K562 (cell line): ENCODE data around the gene SLC7A4. TPM values are rescaled to one million over a fixed set of nuclear protein-coding genes. Genes with fewer than 3 reads are reported as not detected.
A peak's percentile ranks its signal among the peaks of the same experiment; 100 is the strongest.

Source experiments
- CBX1 ChIP-seq: sonication (generic); IDR thresholded peaks from 2 replicates; pipeline ENCODE4 v1.6.1; 2016; ENCODE audit warnings: antibody characterized with exemption, low read depth, mild to moderate bottlenecking
- CLOCK ChIP-seq: fragments of 250-450 bp; sonication (Bioruptor Pico); IDR thresholded peaks from 2 replicates; pipeline ENCODE4 v1.4.0; 2020; ENCODE audit warnings: mild to moderate bottlenecking, moderate library complexity, borderline replicate concordance
- CTCF ChIP-seq, 3 experiments: IDR thresholded peaks in 2 of 3; conservative IDR thresholded peaks in 1 of 3; 2 replicates each; pipeline ENCODE4 v1.5.1; 2011 to 2012; ENCODE audit warnings: low read length in 3 of 3, mild to moderate bottlenecking in 3 of 3, control low read depth in 2 of 3, improper control_type of control experiment in 1 of 3, inconsistent platforms in 1 of 3, low read depth in 1 of 3, mixed read lengths in 1 of 3, moderate library complexity in 1 of 3; ENCODE audit not compliant: insufficient read depth in 2 of 3
- DEAF1 ChIP-seq: fragments of 450-650 bp; formaldehyde crosslinking; IDR thresholded peaks from 2 replicates; pipeline ENCODE4 v1.4.0; 2020; ENCODE audit warnings: mild to moderate bottlenecking, moderate library complexity
- E2F1 ChIP-seq: sonication (generic); formaldehyde crosslinking; IDR thresholded peaks from 2 replicates; pipeline ENCODE4 v1.8.1; 2023; ENCODE audit warnings: mild to moderate bottlenecking, missing genetic modification reagents, moderate library complexity
- HDAC6 ChIP-seq: IDR thresholded peaks from 2 replicates; pipeline ENCODE4 v1.6.1; 2012; ENCODE audit warnings: low read depth, mild to moderate bottlenecking, control low read depth, inconsistent platforms, low read length, moderate library complexity
- LARP7 ChIP-seq: fragments of 450-650 bp; IDR thresholded peaks from 2 replicates; pipeline ENCODE4 v1.6.1; 2016
- NCOA2 ChIP-seq, 2 experiments: fragments of 450-650 bp; IDR thresholded peaks; 2 replicates each; pipeline ENCODE4 v1.6.1; 2018; ENCODE audit warnings: mild to moderate bottlenecking in 2 of 2, moderate library complexity in 1 of 2; ENCODE audit not compliant: partially characterized antibody in 2 of 2
- POLR2AphosphoS2 ChIP-seq: IDR thresholded peaks from 2 replicates; pipeline ENCODE4 v1.6.1; 2012; ENCODE audit warnings: low read length, improper control_type of control experiment
- PPARD ChIP-seq: fragments of 250-450 bp; sonication (Bioruptor Pico); IDR thresholded peaks from 2 replicates; pipeline ENCODE4 v1.8.0; 2022; ENCODE audit warnings: inconsistent platforms, mild to moderate bottlenecking, moderate library complexity
- RCOR1 ChIP-seq, 2 experiments: IDR thresholded peaks; 2 replicates each; pipeline ENCODE4 v1.6.1; 2012; ENCODE audit warnings: low read depth in 2 of 2, low read length in 2 of 2, borderline replicate concordance in 1 of 2, improper control_type of control experiment in 1 of 2
- RHOXF2B ChIP-seq: fragments of 250-450 bp; sonication (Bioruptor Pico); conservative IDR thresholded peaks from 2 replicates; pipeline ENCODE4 v1.5.1; 2021
- UBTF ChIP-seq, 2 experiments: IDR thresholded peaks; 2 replicates each; pipeline ENCODE4 v1.6.1; 2012; ENCODE audit warnings: improper control_type of control experiment in 2 of 2, low read depth in 2 of 2, low read length in 2 of 2, borderline replicate concordance in 1 of 2
- ZFP30 ChIP-seq: fragments of 250-450 bp; sonication (Bioruptor Pico); IDR thresholded peaks from 2 replicates; pipeline ENCODE4 v1.8.0; 2022; ENCODE audit warnings: moderate library complexity, mild to moderate bottlenecking, inconsistent platforms, borderline replicate concordance
- ZKSCAN3 ChIP-seq: fragments of 250-450 bp; sonication (Bioruptor Pico); IDR thresholded peaks from 2 replicates; pipeline ENCODE4 v1.4.0; 2020
- ZNF3 ChIP-seq: fragments of 250-450 bp; sonication (Bioruptor Pico); IDR thresholded peaks from 2 replicates; pipeline ENCODE4 v1.5.0; 2021; ENCODE audit warnings: mild to moderate bottlenecking, moderate library complexity
- polyA plus RNA-seq, 8 experiments: library from polyadenylated mRNA; depleted of rRNA in 4 of 8; stranded (reverse) in 5 of 8; unstranded in 3 of 8; fragments of >200 nt; fragmentation: Nextera tagmentation in 2 of 8; fragmentation: Illumina TruSeq in 1 of 8; extraction: Ambion mirVana in 2 of 8; extraction: Trizol in 1 of 8; gene quantifications; 2 replicates each; pipeline versions ENCODE4 v1.2.1 to v1.2.3, GENCODE V29; 2011 to 2014; ENCODE audit warnings: inconsistent platforms in 1 of 8, missing spikeins in 1 of 8
- total RNA-seq, 7 experiments: library from RNA; depleted of rRNA in 6 of 7; stranded (reverse); fragments of >200 nt in 6 of 7; fragmentation: Illumina TruSeq in 2 of 7; extraction: Trizol in 2 of 7; gene quantifications; 2 replicates each; pipeline versions ENCODE4 v1.2.1 to v1.2.3, GENCODE V29; 2011 to 2021; ENCODE audit warnings: low replicate concordance in 1 of 7

The SLC7A4 gene
- total and polyA plus RNA-seq, 9 of the 15 experiments (the other 6 are each of a cell fraction or from before 2014, with no cell fraction given): not detected

- TF ChIP-seq PPARD (0 out of 2 replicates have a peak, but pooled peaks have one; percentile 41), HDAC6 (no peak), CTCF (IDR thresholded peaks at IDR 0.05 in 2 of 3, conservative IDR thresholded peaks at IDR 0.05 in 1 of 3; ENCODE audit: insufficient read depth in 2 of 3, low read depth in 1 of 3, low read length in 3 of 3) (peak in 1 of 3 experiments; percentile 0; a peak in 1 of 6 replicates), DEAF1 (no peak), RCOR1 (IDR thresholded peaks at IDR 0.05; ENCODE audit: borderline replicate concordance in 1 of 2, low read depth in 2 of 2, low read length in 2 of 2) (0 out of 4 replicates have a peak, but pooled peaks of 1 of the 2 experiments have one; percentile 24), CBX1 (no peak), RHOXF2B (CRISPR knock-in tag) (0 out of 2 replicates have a peak, but pooled peaks have one; percentile 39), ZFP30 (CRISPR knock-in tag) (peak; percentile 33; the same call in 1 of the 2 replicates), ZNF3 (no peak), CLOCK (CRISPR knock-in tag) (0 out of 2 replicates have a peak, but pooled peaks have one; percentile 58), ZKSCAN3 (CRISPR knock-in tag) (no peak), NCOA2 (IDR thresholded peaks at IDR 0.05; ENCODE audit: partially characterized antibody in 2 of 2) (no peak), LARP7 (no peak), POLR2AphosphoS2 (peak; percentile 58), UBTF (IDR thresholded peaks at IDR 0.05; ENCODE audit: borderline replicate concordance in 1 of 2, low read depth in 2 of 2, low read length in 2 of 2) (no peak), E2F1 (CRISPR knock-in tag) (no peak)
Observed at GRCh38 chr22:20996598-20997535, 35.5 kb downstream of the SLC7A4 start (continued).
